Stomach (tissue), 4 donors: ENCODE data around the gene ATAD3B.

ENCODE experiments used
- POLR2A ChIP-seq, 4 donors: fragments of 450-650 bp; IDR thresholded peaks; one replicate each; pipeline ENCODE4 v1.6.1; 2016; ENCODE audit warnings: antibody characterized with exemption in 4 of 4, control low read depth in 2 of 4, mild to moderate bottlenecking in 1 of 4, moderate library complexity in 1 of 4
- TF ChIP-seq, protein P1 (sequence below), 7 experiments: fragments of 450-650 bp in 4 of 7; fragments of 200-600 bp in 3 of 7; sonication (generic) in 3 of 7; IDR thresholded peaks; one replicate each; pipeline ENCODE4 v1.5.1; 2016 to 2019; ENCODE audit warnings: antibody characterized with exemption in 7 of 7, control low read depth in 2 of 7, mild to moderate bottlenecking in 1 of 7

GRCh38 chr1:1534401-1535154, 63.0 kb downstream of the ATAD3B start:
- no peak for TF ChIP-seq POLR2A (IDR thresholded peaks at IDR 0.05)
- TF ChIP-seq, protein P1, sequence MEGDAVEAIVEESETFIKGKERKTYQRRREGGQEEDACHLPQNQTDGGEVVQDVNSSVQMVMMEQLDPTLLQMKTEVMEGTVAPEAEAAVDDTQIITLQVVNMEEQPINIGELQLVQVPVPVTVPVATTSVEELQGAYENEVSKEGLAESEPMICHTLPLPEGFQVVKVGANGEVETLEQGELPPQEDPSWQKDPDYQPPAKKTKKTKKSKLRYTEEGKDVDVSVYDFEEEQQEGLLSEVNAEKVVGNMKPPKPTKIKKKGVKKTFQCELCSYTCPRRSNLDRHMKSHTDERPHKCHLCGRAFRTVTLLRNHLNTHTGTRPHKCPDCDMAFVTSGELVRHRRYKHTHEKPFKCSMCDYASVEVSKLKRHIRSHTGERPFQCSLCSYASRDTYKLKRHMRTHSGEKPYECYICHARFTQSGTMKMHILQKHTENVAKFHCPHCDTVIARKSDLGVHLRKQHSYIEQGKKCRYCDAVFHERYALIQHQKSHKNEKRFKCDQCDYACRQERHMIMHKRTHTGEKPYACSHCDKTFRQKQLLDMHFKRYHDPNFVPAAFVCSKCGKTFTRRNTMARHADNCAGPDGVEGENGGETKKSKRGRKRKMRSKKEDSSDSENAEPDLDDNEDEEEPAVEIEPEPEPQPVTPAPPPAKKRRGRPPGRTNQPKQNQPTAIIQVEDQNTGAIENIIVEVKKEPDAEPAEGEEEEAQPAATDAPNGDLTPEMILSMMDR (IDR thresholded peaks at IDR 0.05), result no peak
